Body of pancreas (tissue), 4 donors: ENCODE measurements around the gene CEACAM8.

Experiments
- POLR2A ChIP-seq, 3 donors: fragments of 450-650 bp; IDR thresholded peaks; one replicate each; pipeline ENCODE4 v1.6.1; 2016; ENCODE audit warnings: antibody characterized with exemption in 3 of 3, mild to moderate bottlenecking in 2 of 3
- TF ChIP-seq, protein P1 (sequence below), 7 experiments: fragments of 450-650 bp in 4 of 7; fragments of 200-600 bp in 3 of 7; sonication (generic) in 3 of 7; IDR thresholded peaks; one replicate each; pipeline ENCODE4 v1.5.1; 2016 to 2019; ENCODE audit warnings: antibody characterized with exemption in 7 of 7

DNA sequence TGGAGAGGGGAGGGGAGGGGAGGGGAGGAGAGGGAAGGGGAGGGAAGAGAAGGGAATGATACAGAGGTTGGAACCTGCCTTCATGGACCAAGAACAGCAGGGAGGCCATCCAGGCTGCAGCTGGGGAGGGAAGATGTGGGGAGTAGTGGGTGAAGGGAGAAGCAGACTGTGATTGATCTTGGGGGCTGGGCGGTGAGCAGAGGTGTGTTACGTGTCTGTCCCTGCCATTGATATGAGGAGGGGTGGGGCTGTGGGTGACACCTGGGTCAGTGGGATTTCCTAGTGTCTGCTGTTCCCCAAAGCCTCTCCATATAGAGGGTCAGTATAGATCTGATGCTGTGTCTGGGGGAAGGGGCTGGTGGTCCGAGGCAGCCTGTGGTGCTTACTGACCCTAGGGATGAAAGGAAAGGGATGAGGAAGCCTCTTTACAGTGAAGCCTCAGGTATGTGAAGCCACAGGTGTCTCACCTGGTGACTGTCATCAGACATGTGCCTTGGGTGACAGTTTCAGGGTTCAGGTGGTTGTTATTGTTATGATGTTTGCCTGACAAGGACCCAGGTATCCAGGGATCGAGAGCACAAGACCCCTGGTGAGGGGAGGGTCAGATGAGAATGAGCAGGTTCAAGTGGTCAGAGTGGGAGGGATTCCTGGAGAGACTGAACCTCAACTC, 47.8 kb downstream of the CEACAM8 start:
- TF ChIP-seq POLR2A (IDR thresholded peaks at IDR 0.05): no peak
- TF ChIP-seq, protein P1, sequence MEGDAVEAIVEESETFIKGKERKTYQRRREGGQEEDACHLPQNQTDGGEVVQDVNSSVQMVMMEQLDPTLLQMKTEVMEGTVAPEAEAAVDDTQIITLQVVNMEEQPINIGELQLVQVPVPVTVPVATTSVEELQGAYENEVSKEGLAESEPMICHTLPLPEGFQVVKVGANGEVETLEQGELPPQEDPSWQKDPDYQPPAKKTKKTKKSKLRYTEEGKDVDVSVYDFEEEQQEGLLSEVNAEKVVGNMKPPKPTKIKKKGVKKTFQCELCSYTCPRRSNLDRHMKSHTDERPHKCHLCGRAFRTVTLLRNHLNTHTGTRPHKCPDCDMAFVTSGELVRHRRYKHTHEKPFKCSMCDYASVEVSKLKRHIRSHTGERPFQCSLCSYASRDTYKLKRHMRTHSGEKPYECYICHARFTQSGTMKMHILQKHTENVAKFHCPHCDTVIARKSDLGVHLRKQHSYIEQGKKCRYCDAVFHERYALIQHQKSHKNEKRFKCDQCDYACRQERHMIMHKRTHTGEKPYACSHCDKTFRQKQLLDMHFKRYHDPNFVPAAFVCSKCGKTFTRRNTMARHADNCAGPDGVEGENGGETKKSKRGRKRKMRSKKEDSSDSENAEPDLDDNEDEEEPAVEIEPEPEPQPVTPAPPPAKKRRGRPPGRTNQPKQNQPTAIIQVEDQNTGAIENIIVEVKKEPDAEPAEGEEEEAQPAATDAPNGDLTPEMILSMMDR (IDR thresholded peaks at IDR 0.05): no peak
